IPS DF 4.7 (cell line): ENCODE measurements around the gene TMEM114.

ENCODE experiments used
- DNase-seq: peaks from one replicate; pipeline ENCODE4 v3.0.0-alpha.2; 2013; ENCODE audit warnings: low spot score; ENCODE audit errors: extremely low read depth

Gene TMEM114

GRCh38 chr16:8611886-8612600 is 21.7 kb upstream of the TMEM114 start:
- DNase-seq, result no peak

DNA sequence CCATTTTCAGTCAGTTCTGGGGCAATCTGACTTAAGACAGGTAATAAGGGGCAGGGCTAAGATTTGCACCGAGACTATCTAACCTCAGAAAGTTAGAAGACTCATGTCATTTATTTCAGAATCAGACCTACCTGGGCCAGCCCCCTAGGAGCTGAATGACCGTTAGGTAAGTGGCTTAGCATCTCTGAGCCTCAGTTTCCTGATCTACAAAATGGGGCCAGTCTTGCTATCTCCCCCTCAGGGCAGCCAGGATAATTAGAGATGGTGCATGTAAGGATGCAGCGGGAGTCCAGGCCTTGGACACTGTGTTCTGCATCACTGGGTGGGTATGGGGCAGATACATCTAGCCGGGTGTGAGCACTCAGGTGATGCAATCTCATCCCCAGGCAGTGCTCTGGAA is 20.8 kb upstream of the TMEM114 start:
- no peak for DNase-seq

DNA sequence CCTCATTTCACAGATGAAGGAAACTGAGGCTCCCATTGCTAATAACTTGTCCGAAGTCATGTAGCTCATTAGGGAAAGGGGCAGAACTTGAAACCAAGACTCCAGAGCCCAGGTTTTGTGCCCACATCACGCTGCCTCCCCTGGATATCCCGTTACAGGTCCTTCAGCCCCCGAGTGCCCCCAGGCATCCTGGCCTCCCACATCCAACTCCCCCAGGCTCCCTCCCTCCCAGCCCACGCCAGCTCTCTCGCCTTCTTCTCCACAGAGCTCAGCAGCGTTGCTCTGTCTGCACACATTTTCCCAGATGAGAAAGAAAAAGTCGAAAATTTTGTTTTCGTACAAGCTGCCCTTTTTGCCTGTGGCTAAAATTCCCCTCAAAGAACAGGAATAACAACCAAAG is 16.9 kb upstream of the TMEM114 start:
- DNase-seq, result no peak

- DNase-seq, result no peak
Observed at GRCh38 chr16:8605554-8605953, 15.2 kb upstream of the TMEM114 start.

DNA sequence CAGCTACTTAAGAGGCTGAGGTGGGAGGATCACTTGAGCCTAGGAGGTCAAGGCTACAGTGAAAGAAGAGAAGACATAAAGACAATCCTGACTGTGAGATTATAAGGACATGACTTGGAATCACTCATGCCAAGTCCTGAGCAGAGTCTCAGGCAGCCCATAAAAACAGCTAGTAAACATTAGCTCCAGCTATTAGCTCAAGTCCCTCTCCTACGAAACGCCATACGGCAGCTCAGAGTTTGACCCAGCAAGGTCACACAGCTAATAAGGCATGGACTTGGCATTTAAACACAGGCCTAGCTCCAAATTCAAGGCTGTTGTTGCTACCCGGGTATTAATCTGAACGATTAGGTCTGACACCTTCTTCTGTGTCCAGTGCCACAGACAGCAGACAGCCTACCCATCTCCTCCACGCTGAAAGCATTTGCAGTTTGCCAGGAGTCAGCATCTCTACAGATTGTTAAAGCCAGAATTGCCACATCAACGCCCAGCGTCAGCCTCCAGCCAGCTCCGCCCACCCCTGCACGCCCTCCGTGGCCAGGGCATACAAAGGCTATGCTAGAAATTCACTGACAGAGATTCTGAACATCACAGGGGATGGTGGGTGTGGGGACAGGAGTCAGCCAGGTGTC is 9.9 kb upstream of the TMEM114 start:
- no peak for DNase-seq

DNA sequence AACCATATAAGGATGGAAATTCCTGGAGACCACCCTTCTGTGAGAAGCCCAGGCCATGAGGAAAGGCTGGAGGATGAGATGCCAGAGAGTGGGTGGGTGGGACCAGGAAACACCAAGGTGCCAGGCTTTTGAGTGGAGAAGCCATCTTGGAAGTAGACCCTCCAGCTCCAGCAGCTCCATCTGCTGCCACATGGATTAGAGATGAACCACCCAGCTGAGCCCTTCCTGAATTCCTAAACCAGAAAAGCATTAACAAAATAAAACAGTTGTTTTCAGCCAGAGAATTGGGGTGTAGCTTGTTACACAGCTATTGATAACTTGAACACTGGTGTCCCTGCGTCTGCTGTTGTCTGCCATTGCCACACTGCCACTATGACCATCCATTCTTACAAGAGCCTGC is 6.3 kb upstream of the TMEM114 start:
- no peak for DNase-seq

DNA sequence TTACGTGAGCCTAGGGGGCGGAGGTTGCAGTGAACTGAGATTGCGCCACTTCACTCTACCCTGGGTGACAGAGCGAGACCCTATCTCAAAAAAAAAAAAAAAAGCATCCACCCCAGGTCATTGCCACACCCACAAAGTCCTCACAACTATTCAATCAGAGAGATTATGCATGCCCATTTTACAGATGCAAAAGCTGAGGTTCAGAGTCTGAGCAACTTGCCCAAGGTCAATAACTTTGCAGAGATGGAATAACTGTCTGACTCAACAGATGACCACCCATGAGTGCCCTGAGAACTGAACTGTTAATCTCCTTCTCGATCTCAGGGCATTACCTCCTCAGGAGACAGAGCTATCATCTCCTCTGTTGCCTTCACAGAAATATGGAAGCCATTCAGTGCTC is 5.5 kb upstream of the TMEM114 start:
- DNase-seq, result no peak

DNA sequence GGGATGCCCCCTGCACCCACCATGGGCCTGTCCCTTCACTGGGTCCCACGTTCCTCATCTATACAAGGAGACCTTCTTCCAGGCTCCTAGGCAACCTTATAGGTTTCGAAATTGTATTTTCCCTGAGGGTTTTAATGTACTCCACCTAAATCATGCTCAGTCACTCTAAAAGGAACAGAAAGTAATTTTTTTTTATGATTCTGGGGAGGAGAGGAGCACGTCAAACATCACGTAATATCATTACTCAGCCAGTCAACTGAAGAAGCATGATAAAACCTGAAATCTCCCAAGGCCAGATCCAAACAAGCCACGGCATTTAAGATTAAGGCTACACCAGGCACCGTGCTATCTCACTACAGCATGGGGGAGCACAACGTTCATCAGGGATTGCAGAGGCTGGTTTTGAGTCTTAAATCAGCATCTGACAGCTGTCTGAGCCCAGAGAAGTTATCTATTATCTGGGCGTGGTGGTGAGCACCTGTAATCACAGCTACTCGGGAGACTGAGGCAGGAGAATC is 3.9 kb upstream of the TMEM114 start:
- no peak for DNase-seq

DNA sequence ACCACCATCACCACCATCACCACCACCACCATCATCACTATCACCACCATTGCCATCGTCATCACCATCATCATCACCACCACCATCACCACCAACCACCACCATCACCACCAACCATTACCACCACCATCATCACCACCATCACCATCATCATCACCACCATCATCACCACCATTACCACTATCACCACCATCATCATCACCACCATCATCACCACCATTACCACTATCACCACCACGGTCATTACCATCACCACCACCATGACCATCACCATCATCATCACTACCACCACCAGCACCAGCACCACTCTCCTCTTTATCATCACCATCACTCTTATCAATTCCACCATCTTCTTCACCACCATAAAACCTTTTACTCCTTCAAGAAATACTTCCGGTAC is 1.1 kb upstream of the TMEM114 start:
- no peak for DNase-seq

DNA sequence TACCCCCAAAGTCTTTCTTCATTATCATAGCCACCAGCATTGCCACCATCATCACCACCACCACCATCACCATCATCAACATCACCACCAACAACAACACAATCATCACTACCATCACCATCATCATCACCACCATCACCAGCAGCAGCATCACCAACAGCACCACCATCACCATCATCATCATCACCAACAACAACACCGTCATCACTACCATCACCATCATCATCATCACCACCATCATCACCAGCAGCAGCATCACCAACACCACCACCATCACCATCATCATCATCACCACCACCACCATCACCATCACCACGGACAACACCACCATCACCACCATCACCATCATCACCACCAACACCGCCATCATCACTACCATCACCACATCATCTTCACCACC is 500 bp upstream of the TMEM114 start:
- DNase-seq, result no peak

- no peak for DNase-seq
Observed at GRCh38 chr16:8589057-8589899, 1.0 kb downstream of the TMEM114 start.

- DNase-seq, result no peak
Observed at GRCh38 chr16:8588682-8589056, 1.6 kb downstream of the TMEM114 start.

- DNase-seq, result no peak
Observed at GRCh38 chr16:8587065-8587464, 3.2 kb downstream of the TMEM114 start.

DNA sequence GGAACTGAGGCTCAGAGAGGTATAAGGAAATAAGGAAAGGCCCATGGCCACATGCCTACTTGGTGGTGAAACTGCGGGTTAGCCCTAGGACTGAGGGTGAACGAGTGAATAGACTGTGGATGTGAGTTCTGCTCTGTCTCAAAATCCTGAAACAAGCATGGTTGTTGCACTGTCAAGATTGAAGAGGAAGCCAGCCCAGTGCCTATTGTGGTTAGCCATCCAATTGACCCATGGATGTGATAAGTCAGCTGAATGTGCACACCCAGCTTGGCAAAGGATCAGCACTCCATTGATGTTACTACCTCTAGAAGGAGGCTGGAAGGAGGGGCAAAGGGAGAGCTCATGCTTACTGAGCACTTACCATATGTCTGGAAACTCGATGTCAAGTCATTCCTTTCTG is 4.5 kb downstream of the TMEM114 start:
- DNase-seq, result no peak

- DNase-seq, result no peak
Observed at GRCh38 chr16:8585041-8585440, 5.3 kb downstream of the TMEM114 start.

DNA sequence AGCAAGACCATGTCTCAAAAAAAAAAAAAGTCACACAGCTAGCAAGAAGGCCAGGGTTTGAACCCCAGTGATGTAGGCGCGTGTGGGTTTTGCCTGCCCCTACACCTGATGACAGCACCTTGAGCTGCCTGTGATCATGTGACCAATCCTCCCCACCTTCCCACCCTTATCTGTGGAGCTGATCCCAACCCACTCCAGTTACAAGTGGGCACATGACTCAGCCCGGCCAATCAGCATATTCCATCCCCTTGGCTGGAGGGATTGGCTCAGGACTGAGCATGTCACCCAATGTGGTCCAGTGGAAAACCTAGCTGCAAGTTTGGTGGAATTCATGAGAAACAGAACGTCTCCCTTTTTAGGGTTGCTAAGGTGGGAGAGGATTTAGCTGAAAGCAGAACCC is 6.6 kb downstream of the TMEM114 start:
- DNase-seq, result no peak

GRCh38 chr16:8583199-8583598 is 7.1 kb downstream of the TMEM114 start:
- DNase-seq, result no peak

GRCh38 chr16:8581831-8582580 is 8.3 kb downstream of the TMEM114 start:
- DNase-seq, result no peak

DNA sequence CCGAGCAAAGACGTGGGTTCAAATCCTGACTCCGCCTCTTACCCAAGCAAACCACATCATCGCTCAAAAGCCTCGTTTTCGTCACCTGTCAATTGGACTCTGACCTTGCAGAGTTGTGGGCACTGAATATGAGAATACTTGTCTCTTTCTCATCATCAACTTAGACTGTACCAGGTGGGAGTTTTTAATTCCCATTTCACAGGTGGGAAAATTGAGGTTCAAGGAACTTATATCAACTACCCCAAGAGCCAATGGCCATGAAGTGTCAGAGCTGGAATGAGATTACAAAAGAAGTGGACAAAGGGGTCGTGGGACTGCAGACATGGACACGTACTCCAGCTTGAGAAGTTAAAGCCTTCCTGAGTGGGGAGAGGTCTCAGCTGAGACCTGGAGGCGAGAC is 10.8 kb downstream of the TMEM114 start:
- no peak for DNase-seq

- DNase-seq, result no peak
Observed at GRCh38 chr16:8577678-8578304, 12.5 kb downstream of the TMEM114 start.
